Measurements from ENCODE around the gene MIEF1.
A peak's percentile ranks its signal among the peaks of the same experiment; 100 is the strongest.

The MIEF1 gene

DNA sequence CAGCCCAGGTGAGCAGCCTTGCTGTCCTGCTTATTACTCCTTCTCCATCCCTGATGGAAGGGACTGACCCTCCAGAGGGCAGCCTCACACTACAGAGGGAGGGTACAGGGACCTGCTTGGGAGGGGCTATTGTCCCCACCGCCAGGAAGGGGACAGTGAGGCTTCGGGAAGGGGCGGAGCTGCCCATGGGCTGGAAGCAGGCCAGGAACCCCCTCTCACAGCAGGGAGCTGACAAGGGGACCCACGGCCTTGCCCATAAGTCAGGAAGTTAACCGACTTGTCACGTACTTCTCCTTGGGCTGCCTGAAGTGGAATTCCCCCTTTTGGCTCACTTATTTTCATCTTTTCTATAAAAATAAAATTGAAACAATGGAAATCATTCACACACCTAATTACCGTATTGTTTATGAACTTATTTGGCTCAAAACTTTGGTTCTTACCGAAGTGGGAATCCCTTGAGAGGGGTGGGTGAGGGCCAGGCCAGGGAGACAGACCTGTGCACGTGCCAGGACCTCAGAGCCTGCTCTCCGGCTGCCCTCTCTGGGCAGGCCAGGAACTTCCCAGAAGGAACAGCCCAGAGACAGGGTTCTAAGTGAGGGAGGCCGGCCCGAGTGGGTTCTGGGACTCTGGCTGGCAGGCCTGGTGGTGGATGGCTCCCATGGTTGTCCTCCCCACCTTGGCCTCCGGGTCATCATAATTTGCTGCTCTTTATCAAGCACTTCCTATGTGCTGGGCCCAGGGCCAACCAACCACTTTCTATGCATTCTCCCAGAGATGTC, 39.5 kb upstream of the MIEF1 start:
- Histone ChIP-seq H3K27me3 (ENCODE audit: control insufficient read depth in 2 of 2, insufficient read depth in 2 of 2, low read length in 2 of 2) (peaks cover 6 to 19% of the 10 kb centered on the region in 2 donors), H3K9me3 (ENCODE audit: control insufficient read depth in 2 of 2, low read length in 2 of 2) (no peaks in the 10 kb centered on the region), H3K36me3 (ENCODE audit: control insufficient read depth in 2 of 2, insufficient read depth in 2 of 2, low read length in 2 of 2) (no peaks in the 10 kb centered on the region), H3K4me1 (ENCODE audit: control insufficient read depth in 2 of 2, insufficient read depth in 2 of 2, low read length in 2 of 2) (peaks cover under 1 to 17% of the 10 kb centered on the region in 2 donors), H3K4me3 (ENCODE audit: low read length in 2 of 2) (no peak overlapping the region), H3K27ac (ENCODE audit: low read depth in 2 of 2, low read length in 2 of 2) (peak overlapping the region in 1 of 2 donors; percentile 48), H3K9ac (ENCODE audit: low read depth in 1 of 2, low read length in 2 of 2) (no peak overlapping the region)

DNA sequence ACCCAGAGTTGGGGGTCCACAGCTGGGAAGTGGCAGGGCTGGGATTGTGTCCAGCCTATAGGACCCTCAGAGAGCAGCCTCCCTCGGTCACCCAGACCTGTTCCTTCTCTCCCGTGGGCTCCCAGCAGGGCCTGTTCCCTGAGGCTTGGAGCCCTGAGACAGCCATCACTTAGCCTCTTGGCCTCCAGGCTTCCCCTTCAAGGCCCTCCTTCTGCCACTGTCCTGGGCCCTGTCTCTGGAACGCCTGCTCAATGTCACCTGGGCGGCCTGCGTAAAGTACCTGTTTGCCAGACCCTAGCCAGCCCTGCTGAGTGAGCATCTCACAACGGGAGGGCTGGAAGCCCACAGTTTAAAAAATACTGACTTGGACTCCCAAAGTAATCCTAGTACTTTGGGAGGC, 38.8 kb upstream of the MIEF1 start:
- Histone ChIP-seq H3K27me3 (ENCODE audit: control insufficient read depth in 2 of 2, insufficient read depth in 2 of 2, low read length in 2 of 2) (peaks cover 4 to 15% of the 10 kb centered on the region in 2 donors), H3K36me3 (ENCODE audit: control insufficient read depth in 2 of 2, insufficient read depth in 2 of 2, low read length in 2 of 2) (no peaks in the 10 kb centered on the region), H3K27ac (ENCODE audit: low read depth in 2 of 2, low read length in 2 of 2) (peak overlapping the region in 1 of 2 donors; percentile 48), H3K9me3 (ENCODE audit: control insufficient read depth in 2 of 2, low read length in 2 of 2) (no peaks in the 10 kb centered on the region), H3K9ac (ENCODE audit: low read depth in 1 of 2, low read length in 2 of 2) (no peak overlapping the region), H3K4me1 (ENCODE audit: control insufficient read depth in 2 of 2, insufficient read depth in 2 of 2, low read length in 2 of 2) (peaks cover 6 to 17% of the 10 kb centered on the region in 2 donors), H3K4me3 (ENCODE audit: low read length in 2 of 2) (no peak overlapping the region)

DNA sequence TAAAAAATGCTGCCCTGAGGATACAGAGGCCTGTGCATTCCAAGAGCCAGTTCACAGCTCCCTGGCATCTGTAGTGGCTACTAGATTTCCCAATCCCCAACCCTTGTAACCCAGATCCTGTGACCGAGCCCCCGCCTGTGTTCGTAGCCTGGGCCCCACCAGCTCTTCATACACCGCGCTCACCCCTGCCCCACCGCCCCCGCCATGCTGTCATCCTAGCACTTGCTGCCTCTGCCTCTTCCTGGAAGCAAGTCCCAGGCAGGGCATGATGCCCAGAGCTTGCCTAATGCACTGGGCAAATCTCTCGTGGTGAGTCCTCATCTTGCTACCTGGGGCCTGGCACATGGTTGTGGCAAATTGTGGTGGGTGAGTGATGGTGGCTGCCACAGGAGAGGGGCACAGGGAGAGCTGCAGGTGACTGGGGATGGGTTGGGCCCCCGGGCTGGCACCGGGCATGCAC, 38.1 kb upstream of the MIEF1 start:
- Histone ChIP-seq H3K27me3 (ENCODE audit: control insufficient read depth in 2 of 2, insufficient read depth in 2 of 2, low read length in 2 of 2) (peaks cover 0 to 10% of the 10 kb centered on the region in 2 donors), H3K36me3 (ENCODE audit: control insufficient read depth in 2 of 2, insufficient read depth in 2 of 2, low read length in 2 of 2) (no peaks in the 10 kb centered on the region), H3K4me1 (ENCODE audit: control insufficient read depth in 2 of 2, insufficient read depth in 2 of 2, low read length in 2 of 2) (peaks cover 10 to 17% of the 10 kb centered on the region in 2 donors), H3K9ac (ENCODE audit: low read depth in 1 of 2, low read length in 2 of 2) (no peak overlapping the region), H3K9me3 (ENCODE audit: control insufficient read depth in 2 of 2, low read length in 2 of 2) (no peaks in the 10 kb centered on the region), H3K4me3 (ENCODE audit: low read length in 2 of 2) (no peak overlapping the region), H3K27ac (ENCODE audit: low read depth in 2 of 2, low read length in 2 of 2) (peak overlapping the region in 1 of 2 donors; percentile 23)

DNA sequence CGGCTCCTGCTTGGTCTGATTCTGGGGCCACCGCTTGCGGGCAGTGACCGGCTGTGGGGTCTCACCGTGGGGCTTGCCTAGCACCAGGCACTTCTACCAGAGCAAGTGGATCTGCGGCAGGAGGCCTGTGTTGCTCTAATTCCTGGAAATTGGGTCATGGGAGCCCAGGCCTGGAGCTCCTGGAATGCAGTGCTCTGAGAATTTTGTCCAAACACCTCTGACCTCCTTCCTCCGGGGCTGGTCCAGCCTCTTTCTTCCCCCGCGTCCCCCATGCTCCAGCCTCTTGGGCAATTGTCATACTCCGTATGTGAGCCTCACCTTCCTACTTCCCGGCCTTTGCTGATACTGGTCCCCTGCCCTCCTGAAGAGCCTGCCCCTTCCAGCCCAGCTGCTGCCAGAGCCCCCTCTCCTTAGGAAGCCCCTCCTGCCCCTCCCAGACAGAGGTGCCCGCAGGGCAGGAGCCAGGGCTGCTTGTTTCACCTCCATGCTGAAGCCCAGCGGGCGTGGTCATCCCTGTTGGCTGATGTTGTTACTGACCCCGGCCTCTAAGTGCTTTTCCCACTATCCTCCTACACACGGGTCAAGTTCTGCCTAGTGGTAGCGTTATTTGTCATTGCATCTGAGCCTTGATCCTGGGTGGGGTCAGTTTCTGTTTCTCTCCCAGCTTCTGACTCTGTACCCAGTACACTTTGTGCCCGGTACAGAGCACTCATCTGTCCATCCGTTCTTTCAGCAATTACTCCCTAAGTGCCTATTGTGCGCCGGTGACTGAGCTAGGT, 35.7 kb upstream of the MIEF1 start:
- H3K36me3 ChIP-seq (ENCODE audit: control insufficient read depth in 2 of 2, insufficient read depth in 2 of 2, low read length in 2 of 2), result no peaks in the 10 kb centered on the region
- peak overlapping the region; percentile 41 to 48 for H3K27ac ChIP-seq (ENCODE audit: low read depth in 2 of 2, low read length in 2 of 2)
- no peaks in the 10 kb centered on the region for H3K9me3 ChIP-seq (ENCODE audit: control insufficient read depth in 2 of 2, low read length in 2 of 2)
- no peak overlapping the region for H3K4me3 ChIP-seq (ENCODE audit: low read length in 2 of 2)
- H3K4me1 ChIP-seq (ENCODE audit: control insufficient read depth in 2 of 2, insufficient read depth in 2 of 2, low read length in 2 of 2), result peaks cover 22 to 31% of the 10 kb centered on the region in 2 donors
- no peaks in the 10 kb centered on the region for H3K27me3 ChIP-seq (ENCODE audit: control insufficient read depth in 2 of 2, insufficient read depth in 2 of 2, low read length in 2 of 2)
- no peak overlapping the region for H3K9ac ChIP-seq (ENCODE audit: low read depth in 1 of 2, low read length in 2 of 2)

DNA sequence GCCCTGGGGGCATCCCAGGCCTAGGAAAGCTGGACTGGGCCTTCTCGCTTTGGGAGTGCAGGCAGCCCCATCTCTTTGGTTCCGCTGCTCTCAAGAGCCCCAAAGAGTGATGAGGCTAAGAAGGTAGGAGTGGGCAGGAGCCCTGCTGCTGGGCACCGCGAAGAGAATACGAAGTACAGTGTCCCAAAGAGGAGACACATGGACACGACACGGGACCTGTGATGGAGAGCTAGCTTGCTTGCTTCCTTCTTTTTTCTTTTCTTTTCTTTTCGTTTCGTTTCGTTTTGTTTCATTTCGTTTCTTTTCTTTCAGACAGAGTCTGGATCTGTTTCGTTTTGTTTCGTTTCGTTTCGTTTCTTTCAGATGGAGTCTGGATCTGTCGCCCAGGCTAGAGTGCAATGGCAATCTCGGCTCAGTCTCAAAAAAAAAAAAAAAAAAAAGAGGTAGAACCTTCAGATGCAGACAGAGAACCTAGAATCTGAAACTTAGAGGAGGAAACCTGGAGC, 34.6 kb upstream of the MIEF1 start:
- Histone ChIP-seq H3K4me1 (ENCODE audit: control insufficient read depth in 2 of 2, insufficient read depth in 2 of 2, low read length in 2 of 2) (peaks cover 32 to 38% of the 10 kb centered on the region in 2 donors), H3K36me3 (ENCODE audit: control insufficient read depth in 2 of 2, insufficient read depth in 2 of 2, low read length in 2 of 2) (no peaks in the 10 kb centered on the region), H3K27me3 (ENCODE audit: control insufficient read depth in 2 of 2, insufficient read depth in 2 of 2, low read length in 2 of 2) (no peaks in the 10 kb centered on the region), H3K27ac (ENCODE audit: low read depth in 2 of 2, low read length in 2 of 2) (peak overlapping the region; percentile 10 to 48), H3K9ac (ENCODE audit: low read depth in 1 of 2, low read length in 2 of 2) (no peak overlapping the region), H3K4me3 (ENCODE audit: low read length in 2 of 2) (no peak overlapping the region), H3K9me3 (ENCODE audit: control insufficient read depth in 2 of 2, low read length in 2 of 2) (no peaks in the 10 kb centered on the region)

DNA sequence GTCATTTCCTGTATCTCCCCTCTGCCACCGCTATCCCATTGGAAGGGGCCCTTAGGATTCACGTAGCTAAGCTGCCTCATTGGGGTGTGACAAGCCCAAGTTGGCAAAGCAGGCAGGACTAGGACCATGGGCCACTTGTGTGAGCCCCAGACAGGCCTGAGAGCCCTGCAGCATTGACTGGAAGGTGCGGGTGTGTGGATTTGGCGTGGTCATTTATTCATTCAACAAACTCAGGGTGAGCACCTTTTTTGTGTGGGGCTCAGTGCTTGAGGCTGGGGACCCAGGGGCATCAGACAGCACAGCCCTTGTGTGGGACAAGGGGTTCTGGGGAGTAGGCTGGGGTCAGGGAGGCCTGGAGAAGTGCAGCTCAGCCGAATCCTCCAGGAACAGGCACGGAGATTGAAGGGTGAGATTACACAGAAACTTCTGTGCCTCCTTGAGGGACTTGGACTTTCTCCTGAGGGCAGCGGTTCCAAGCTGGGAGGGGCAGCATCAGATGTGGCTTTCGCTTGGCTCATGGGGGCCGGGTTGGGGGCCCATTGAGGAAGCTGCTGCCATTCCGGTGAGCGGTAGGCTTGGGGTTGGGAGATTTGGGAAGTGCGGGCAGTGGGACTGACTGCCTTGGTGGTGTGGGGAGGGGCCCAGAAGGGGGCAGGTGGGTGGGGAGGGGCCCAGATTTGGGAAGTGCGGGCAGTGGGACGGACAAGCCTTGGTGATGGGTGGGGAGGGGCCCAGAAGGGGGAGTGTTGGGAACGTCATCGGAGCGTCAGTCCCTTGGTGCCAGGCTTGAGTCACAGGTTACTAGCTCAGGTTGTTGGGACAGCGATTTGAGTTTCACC, 33.4 kb upstream of the MIEF1 start:
- H3K4me1 ChIP-seq (ENCODE audit: control insufficient read depth in 2 of 2, insufficient read depth in 2 of 2, low read length in 2 of 2), result peaks cover 41 to 43% of the 10 kb centered on the region in 2 donors
- no peaks in the 10 kb centered on the region for H3K36me3 ChIP-seq (ENCODE audit: control insufficient read depth in 2 of 2, insufficient read depth in 2 of 2, low read length in 2 of 2)
- H3K9me3 ChIP-seq (ENCODE audit: control insufficient read depth in 2 of 2, low read length in 2 of 2), result no peaks in the 10 kb centered on the region
- no peak overlapping the region for H3K27ac ChIP-seq (ENCODE audit: low read depth in 2 of 2, low read length in 2 of 2)
- H3K27me3 ChIP-seq (ENCODE audit: control insufficient read depth in 2 of 2, insufficient read depth in 2 of 2, low read length in 2 of 2), result no peaks in the 10 kb centered on the region
- H3K9ac ChIP-seq (ENCODE audit: low read depth in 1 of 2, low read length in 2 of 2), result no peak overlapping the region
- no peak overlapping the region for H3K4me3 ChIP-seq (ENCODE audit: low read length in 2 of 2)

DNA sequence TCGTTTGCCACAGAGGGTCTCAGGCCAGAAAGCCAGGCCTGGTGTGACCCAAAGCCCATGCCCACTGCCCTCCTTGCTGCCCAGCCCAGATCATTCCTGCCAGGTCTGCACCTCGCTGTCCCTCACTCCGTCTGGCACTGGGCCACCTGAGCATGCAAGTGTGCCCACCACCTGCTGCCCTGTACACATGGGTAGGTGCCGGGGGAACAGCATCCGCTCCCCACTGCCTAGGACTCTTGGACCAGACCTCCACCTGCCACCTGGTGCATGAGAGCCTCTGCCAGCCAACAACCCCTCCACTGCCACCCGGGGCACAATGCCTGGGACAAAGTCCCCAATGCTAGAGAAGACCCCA, 32.8 kb upstream of the MIEF1 start:
- no peaks in the 10 kb centered on the region for H3K9me3 ChIP-seq (ENCODE audit: control insufficient read depth in 2 of 2, low read length in 2 of 2)
- H3K27ac ChIP-seq (ENCODE audit: low read depth in 2 of 2, low read length in 2 of 2), result peak overlapping the region in 1 of 2 donors; percentile 23
- peak overlapping the region in 1 of 2 donors; percentile 2 for H3K4me3 ChIP-seq (ENCODE audit: low read length in 2 of 2)
- H3K36me3 ChIP-seq (ENCODE audit: control insufficient read depth in 2 of 2, insufficient read depth in 2 of 2, low read length in 2 of 2), result no peaks in the 10 kb centered on the region
- peak overlapping the region in 1 of 2 donors; percentile 5 for H3K9ac ChIP-seq (ENCODE audit: low read depth in 1 of 2, low read length in 2 of 2)
- H3K27me3 ChIP-seq (ENCODE audit: control insufficient read depth in 2 of 2, insufficient read depth in 2 of 2, low read length in 2 of 2), result no peaks in the 10 kb centered on the region
- H3K4me1 ChIP-seq (ENCODE audit: control insufficient read depth in 2 of 2, insufficient read depth in 2 of 2, low read length in 2 of 2), result peaks cover 45 to 49% of the 10 kb centered on the region in 2 donors

DNA sequence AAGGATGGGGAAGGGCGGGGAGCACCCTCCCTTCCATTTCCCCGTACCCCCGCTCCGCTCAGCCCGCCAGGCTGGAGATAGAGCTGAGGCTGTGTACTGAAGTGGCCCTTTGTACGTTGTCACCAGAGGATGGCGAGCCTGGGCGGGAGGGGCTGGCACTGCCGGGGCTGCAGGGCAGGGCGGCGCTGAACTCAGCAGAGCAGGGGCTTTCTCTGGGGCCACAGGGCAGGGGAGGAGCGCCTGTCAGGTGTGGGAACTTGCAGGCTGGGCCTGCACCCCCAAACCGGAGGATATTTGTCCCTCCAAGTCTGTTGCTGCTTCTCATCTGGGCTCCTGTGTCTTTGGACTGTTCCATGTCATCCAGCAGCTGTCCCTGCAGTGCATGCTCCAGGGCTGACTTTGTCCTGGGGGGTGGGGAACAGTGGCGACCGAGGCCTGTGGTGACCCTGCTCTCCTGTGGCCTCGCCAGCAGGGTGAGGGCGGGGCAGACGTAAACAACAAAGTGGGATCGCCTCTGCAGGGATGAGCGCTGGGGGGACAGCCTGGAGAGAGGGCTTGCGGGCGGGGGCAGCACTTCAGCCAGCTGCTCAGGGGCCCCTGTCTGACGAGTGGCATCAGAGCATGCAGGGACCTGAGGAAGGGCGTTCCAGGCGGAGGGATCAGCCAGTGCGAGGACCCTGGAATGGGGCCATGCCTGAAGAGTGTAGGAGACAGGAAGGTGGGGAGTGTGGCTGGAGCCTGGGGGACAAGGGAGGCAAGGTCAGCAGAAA, 32.2 kb upstream of the MIEF1 start:
- no peaks in the 10 kb centered on the region for H3K9me3 ChIP-seq (ENCODE audit: control insufficient read depth in 2 of 2, low read length in 2 of 2)
- peak overlapping the region in 1 of 2 donors; percentile 2 for H3K4me3 ChIP-seq (ENCODE audit: low read length in 2 of 2)
- H3K9ac ChIP-seq (ENCODE audit: low read depth in 1 of 2, low read length in 2 of 2), result peak overlapping the region in 1 of 2 donors; percentile 5
- no peaks in the 10 kb centered on the region for H3K36me3 ChIP-seq (ENCODE audit: control insufficient read depth in 2 of 2, insufficient read depth in 2 of 2, low read length in 2 of 2)
- H3K4me1 ChIP-seq (ENCODE audit: control insufficient read depth in 2 of 2, insufficient read depth in 2 of 2, low read length in 2 of 2), result peaks cover 51 to 55% of the 10 kb centered on the region in 2 donors
- H3K27me3 ChIP-seq (ENCODE audit: control insufficient read depth in 2 of 2, insufficient read depth in 2 of 2, low read length in 2 of 2), result no peaks in the 10 kb centered on the region
- peak overlapping the region in 1 of 2 donors; percentile 23 for H3K27ac ChIP-seq (ENCODE audit: low read depth in 2 of 2, low read length in 2 of 2)

All from mucosa of rectum (tissue), 2 donors.